HG03097 (cell line): ENCODE measurements around the gene CCDC27.

Source experiments
- ATAC-seq: cut with Tn5 transposase; IDR thresholded peaks from one replicate; pipeline ENCODE4 v1.9.1; 2021; ENCODE audit not compliant: unreplicated experiment, low FRiP score

The CCDC27 gene

GRCh38 chr1:3752400-3752945, at the start of gene CCDC27:
Gene CCDC27 (plus strand): TSS chr1:3752450. CDS start chr1:3752482, 32 bp downstream.
- no peak for ATAC-seq

DNA sequence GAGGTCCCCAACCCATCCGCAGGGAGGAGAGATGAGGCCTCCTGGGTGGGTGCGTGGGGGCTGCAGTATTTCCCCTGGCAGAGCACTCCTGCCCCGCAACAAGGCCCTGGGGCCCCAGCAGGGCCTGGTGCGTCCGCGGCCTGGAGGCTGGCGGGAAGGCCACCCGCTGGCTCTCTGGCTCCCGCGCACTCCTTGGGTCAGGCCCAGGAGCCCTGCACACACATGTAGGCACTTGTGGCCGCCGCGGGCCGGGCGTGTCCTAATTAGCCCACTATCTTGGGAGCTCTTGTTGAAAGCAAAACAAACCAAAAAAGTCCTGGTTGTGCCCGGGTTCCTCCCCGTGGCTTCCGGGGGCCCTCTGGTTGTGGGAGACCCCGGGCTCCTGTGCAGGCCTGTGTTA, 49.7 kb upstream of the CCDC27 start:
- ATAC-seq, result no peak

GRCh38 chr1:3702990-3703728, 49.1 kb upstream of the CCDC27 start:
- no peak for ATAC-seq

GRCh38 chr1:3703786-3704371, 48.4 kb upstream of the CCDC27 start:
- ATAC-seq, result no peak

GRCh38 chr1:3705341-3705950, 46.8 kb upstream of the CCDC27 start:
- no peak for ATAC-seq

DNA sequence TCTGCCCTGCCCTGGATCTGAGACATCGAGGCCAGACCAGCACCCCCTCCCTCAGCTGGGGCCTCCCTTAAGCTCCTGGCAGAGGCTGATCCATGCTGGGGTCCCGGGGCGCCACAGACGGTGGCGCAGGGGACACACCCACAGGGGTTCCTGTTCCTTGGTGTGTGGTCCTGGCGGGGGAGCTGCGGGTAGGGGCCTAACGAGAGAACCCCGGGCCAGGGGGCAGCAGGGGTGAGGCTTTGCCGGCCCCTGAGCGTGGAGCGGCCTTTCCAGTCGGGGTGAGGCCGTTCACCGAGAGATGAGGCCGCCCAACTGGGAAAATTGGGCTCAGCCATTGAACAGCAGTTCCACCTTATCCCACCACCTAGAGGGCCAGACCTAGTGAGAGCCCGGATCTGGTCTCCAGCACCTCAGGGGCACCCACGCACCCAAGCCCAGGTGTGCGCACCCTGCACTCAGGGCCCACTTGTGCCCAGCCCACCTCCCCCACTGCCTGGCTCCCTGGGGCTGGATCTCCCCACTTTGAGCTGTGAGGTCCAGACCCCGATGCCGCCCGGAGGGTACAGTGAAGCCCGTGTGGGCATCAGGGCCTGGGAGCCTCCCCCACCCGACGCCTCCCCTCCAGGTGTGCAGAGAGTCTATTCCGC, 45.5 kb upstream of the CCDC27 start:
- no peak for ATAC-seq

GRCh38 chr1:3707298-3707938, 44.8 kb upstream of the CCDC27 start:
- ATAC-seq, result no peak

DNA sequence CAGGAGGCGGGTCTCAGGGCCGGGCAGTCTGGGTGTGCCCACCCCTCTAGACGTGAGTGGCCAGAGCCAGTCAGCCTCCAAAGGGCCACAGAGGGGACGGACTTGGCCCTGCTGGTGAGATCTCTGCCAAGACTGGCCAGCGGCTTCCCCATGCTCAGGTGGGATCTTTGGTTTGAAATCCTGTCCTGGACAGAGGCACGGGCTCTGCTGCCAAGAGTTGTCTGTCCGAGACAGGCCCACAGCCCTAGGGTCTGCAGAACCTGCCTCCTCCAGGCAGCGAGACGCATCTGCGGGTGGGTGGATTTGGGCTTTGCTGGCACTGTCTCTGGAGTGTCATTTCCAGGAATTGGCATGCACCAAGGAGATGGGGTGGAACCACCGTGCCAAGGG, 44.3 kb upstream of the CCDC27 start:
- ATAC-seq, result no peak

- ATAC-seq, result no peak
Measured at GRCh38 chr1:3708791-3709190, 43.5 kb upstream of the CCDC27 start.

GRCh38 chr1:3710251-3710650, 42.0 kb upstream of the CCDC27 start:
- no peak for ATAC-seq

GRCh38 chr1:3711381-3711779, 40.9 kb upstream of the CCDC27 start:
- no peak for ATAC-seq

GRCh38 chr1:3711780-3712451, 40.3 kb upstream of the CCDC27 start:
- no peak for ATAC-seq

DNA sequence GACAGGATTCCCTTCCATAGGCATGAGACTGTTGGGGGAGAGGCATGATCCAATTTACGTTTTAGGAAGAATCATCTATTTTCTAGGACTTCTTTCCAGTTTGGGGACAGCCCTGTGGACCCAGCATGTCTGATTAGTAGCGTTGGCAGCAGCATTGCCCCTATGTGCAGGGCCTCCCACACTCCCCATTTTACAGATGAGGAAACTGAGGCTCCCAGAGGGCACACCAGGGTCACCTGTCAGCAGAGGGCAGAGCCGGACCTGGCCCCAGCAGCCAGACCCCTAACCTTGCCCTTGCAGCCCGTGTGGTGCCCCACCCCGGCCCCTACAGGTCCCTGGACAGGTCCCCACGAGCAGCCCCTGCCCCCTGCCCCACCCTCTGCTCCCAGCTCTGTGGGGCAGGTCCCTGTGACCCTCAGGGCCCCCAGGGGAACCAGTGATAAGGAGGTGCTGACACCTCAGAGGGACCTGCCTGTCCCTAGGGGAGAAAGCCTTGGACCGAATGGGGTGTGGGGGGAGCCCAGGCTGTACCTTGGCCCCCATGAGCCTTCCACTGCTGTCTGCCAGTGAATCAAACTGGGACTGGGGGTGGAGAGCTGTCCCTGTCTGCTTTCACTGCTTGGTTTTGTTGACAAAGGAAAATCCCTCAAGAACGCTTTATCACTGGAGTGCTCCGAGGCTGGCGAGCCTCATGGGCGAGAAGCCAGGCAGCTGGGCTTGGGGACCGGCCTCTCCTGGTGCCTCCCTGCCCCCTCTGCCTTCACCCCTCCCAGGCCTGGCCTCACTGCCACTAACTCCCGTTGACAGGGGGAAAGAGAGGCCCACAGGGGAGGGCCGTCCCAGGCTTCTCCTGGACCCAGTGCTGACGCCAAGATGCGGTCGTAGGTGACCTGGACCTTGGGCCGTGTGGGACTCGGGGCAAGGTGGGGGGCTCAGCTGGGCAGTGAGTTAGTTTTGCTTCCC, 39.4 kb upstream of the CCDC27 start:
- ATAC-seq, result no peak

- ATAC-seq, result no peak
Measured at GRCh38 chr1:3713840-3714239, 38.4 kb upstream of the CCDC27 start.

- no peak for ATAC-seq
Measured at GRCh38 chr1:3714284-3714741, 37.9 kb upstream of the CCDC27 start.

- ATAC-seq, result no peak
Measured at GRCh38 chr1:3714814-3715213, 37.4 kb upstream of the CCDC27 start.

- no peak for ATAC-seq
Measured at GRCh38 chr1:3716351-3716750, 35.9 kb upstream of the CCDC27 start.

GRCh38 chr1:3717041-3717714, 35.1 kb upstream of the CCDC27 start:
- no peak for ATAC-seq
